ENCODE measurements around the gene DHRS9.

Gene DHRS9

GRCh38 chr2:169072163-169072925 lies 3.0 kb downstream of the DHRS9 start:
- Histone ChIP-seq H3K27ac (ENCODE audit: extremely low read depth, low read depth, low read length) (no peak overlapping the region), H3K4me3 (ENCODE audit: low read depth, low read length) (no peak overlapping the region), H3K36me3 (ENCODE audit: control insufficient read depth in 2 of 2, insufficient read depth in 1 of 2, low read length in 2 of 2) (no peaks in the 10 kb centered on the region), H3K9me3 (ENCODE audit: control insufficient read depth, insufficient read depth, low read depth, low read length) (no peaks in the 10 kb centered on the region), H3K4me1 (ENCODE audit: control insufficient read depth, insufficient read depth, low read length) (no peaks in the 10 kb centered on the region)
- TF ChIP-seq ZNF184 (tag by site-specific recombination; IDR thresholded peaks at IDR 0.05) (no peak), PRDM6 (tag by site-specific recombination; IDR thresholded peaks at IDR 0.05) (no peak), PRDM10 (tag by site-specific recombination; IDR thresholded peaks at IDR 0.05) (no peak), ZNF112 (tag by site-specific recombination; IDR thresholded peaks at IDR 0.05) (no peak), INSM2 (tag by site-specific recombination; IDR thresholded peaks at IDR 0.05) (no peak), ZNF37A (tag by site-specific recombination; IDR thresholded peaks at IDR 0.05) (no peak), ZNF341 (tag by site-specific recombination; IDR thresholded peaks at IDR 0.05; ENCODE audit: low read depth) (no peak), ZFP69B (tag by site-specific recombination; IDR thresholded peaks at IDR 0.05) (no peak), ZNF24 (tag by site-specific recombination; IDR thresholded peaks at IDR 0.05) (no peak), ZNF768 (tag by site-specific recombination; IDR thresholded peaks at IDR 0.05) (no peak)
- ChIA-PET CTCF (interaction anchor here (0.6 to 1.1 kb wide), 2 partner anchors 16 to 325 kb away, joined by 3 read pairs; no protein-coding TSS in a partner anchor), POLR2A (no interaction called here)

- Histone ChIP-seq H3K36me3 (ENCODE audit: control insufficient read depth in 2 of 2, insufficient read depth in 1 of 2, low read length in 2 of 2) (no peaks in the 10 kb centered on the region), H3K27ac (ENCODE audit: extremely low read depth, low read depth, low read length) (no peak overlapping the region), H3K9me3 (ENCODE audit: control insufficient read depth, insufficient read depth, low read depth, low read length) (no peaks in the 10 kb centered on the region), H3K4me1 (ENCODE audit: control insufficient read depth, insufficient read depth, low read length) (no peaks in the 10 kb centered on the region), H3K4me3 (ENCODE audit: low read depth, low read length) (no peak overlapping the region)
- no peak for TF ChIP-seq SETDB1 (IDR thresholded peaks at IDR 0.05; ENCODE audit: insufficient read length, low read length)
- no peak for TF ChIP-seq ZNF23 (tag by site-specific recombination; IDR thresholded peaks at IDR 0.05; ENCODE audit: borderline replicate concordance)
- no peak for TF ChIP-seq SP3 (tag by site-specific recombination; IDR thresholded peaks at IDR 0.05)
- no peak for TF ChIP-seq PRDM6 (tag by site-specific recombination; IDR thresholded peaks at IDR 0.05)
- peak; percentile 43; the same call in 1 of the 2 replicates for TF ChIP-seq ZNF26 (tag by site-specific recombination; IDR thresholded peaks at IDR 0.05)
- no peak for TF ChIP-seq ZNF354C (tag by site-specific recombination; IDR thresholded peaks at IDR 0.05; ENCODE audit: borderline replicate concordance, low read depth)
- no peak for TF ChIP-seq MYNN (tag by site-specific recombination; IDR thresholded peaks at IDR 0.05; ENCODE audit: borderline replicate concordance)
- TF ChIP-seq ZNF155 (tag by site-specific recombination; IDR thresholded peaks at IDR 0.05) = no peak
- no peak for TF ChIP-seq ZBTB26 (tag by site-specific recombination; optimal IDR thresholded peaks at IDR 0.05)
- CTCF ChIA-PET = no interaction called here
- POLR2A ChIA-PET = no interaction called here
These were observed 4.0 kb downstream of the DHRS9 start for GRCh38 chr2:169073211-169073962.

Data from HEK293 (cell line).